Measurements from ENCODE around the gene LRMDA. TPM values are rescaled to one million over a fixed set of nuclear protein-coding genes. Genes with fewer than 3 reads are reported as not detected.
"Not testable (repeated sequence)": the region's sequence is repeated elsewhere in the genome, so short reads cannot be mapped to it uniquely, and the experiment has no call there.

Gene LRMDA
- total RNA-seq, 1 experiment from 2014 or later = not detected

GRCh38 chr10:76463111-76463510 lies 1031.7 kb downstream of the LRMDA start:
- no peak for DNase-seq (ENCODE audit: low spot score)

- no peak for DNase-seq (ENCODE audit: low spot score)
These were observed 1035.5 kb downstream of the LRMDA start for GRCh38 chr10:76466836-76467503.

DNA sequence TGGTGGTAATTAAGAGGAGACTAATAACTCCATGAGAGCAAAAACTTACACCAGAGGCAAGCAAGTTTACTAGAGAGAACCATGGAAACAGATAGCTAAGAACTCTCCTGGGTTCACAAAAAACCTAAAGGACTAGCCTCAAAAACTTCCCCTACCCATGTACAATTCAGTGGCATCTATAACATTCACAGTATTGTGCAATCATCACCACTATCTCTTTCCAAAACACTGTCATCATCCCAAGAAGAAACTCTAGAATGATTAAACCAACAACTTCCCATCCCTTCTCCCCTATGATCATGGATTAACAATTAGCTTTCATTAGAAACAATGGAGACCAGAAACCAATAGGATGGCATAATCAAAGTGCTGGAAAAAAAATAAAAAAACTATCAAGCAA lies 1038.3 kb downstream of the LRMDA start:
- DNase-seq (ENCODE audit: low spot score) = no peak

GRCh38 chr10:76479103-76479790 lies 1047.8 kb downstream of the LRMDA start:
- no peak for DNase-seq (ENCODE audit: low spot score)

DNA sequence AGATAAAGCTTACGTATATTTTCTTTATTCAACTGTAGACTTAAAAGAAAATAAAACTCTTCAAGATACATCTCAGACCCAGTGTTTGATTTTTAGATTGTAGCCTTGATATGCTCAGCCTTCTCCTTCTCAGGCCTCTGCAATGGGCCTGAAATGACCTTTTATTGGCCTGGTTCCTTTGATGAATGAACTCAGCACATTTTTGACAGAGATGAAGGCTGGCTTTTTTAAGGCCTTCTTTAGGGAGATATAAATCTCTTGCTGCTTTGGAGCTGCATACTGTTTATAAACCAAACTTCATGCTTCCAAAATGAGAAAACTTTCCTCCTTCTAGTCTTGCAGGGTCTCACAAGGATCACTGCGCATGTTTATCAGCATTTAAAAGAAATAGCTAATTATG lies 1049.8 kb downstream of the LRMDA start:
- DNase-seq (ENCODE audit: low spot score) = no peak

- no peak for DNase-seq (ENCODE audit: low spot score)
These were observed 1056.2 kb downstream of the LRMDA start for GRCh38 chr10:76487582-76487981.

DNA sequence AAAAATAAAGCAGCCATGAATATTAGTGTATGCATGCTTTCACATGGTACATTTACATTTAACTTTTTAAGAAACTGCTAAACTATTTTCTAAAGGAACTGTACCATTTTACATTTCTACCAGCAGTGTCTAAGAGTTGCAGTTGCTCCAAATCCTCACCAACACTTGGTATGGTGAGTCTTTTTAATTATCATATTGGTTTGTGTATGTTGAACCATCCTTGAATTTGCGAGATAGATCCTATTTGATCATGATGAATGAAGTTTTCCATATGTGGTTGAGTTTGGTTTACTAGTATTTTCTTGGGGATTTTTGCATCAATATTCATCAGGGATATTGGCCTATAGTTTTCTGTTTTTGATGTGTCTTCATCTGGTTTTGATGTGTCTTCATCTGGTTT lies 1057.2 kb downstream of the LRMDA start:
- no peak for DNase-seq (ENCODE audit: low spot score)

DNA sequence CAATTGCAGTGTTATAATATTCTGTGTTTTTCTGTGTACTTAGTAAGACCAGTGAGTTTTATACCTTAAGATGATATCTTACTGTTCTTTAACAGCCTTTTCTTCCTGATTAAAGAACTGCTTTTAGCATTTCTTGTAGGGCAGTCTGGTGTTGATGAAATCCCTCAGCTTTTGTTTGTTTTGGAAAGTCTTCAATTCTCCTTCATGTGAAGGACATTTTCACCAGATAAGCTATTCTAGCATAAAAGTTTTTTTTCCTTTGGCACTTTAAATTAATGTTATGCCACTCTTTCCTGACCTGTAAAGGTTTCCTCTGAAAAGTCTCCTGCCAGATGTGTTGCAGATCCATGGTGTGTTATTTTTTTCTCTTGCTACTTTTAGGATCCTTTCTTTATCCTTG lies 1059.8 kb downstream of the LRMDA start:
- no peak for DNase-seq (ENCODE audit: low spot score)

DNA sequence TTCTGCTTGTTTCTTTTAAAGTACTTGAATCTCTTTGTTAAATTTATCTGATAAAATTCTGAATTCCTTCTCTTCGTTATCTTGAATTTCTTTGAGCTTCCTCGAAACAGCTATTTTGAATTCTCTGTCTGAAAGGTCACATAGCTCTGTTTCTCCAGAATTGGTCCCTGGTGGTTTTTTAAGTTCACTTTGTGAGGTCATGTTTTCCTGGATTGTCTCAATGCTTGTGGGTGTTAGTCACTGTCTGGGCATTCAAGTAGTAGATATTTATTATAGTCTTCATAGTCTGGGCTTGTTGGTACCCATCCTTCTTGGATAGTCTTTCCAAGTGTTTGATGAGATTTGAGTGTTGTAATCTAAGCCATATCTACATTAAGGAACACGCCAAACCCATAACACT lies 1060.6 kb downstream of the LRMDA start:
- DNase-seq (ENCODE audit: low spot score) = no peak

- DNase-seq (ENCODE audit: low spot score) = no peak
These were observed 1061.5 kb downstream of the LRMDA start for GRCh38 chr10:76492678-76493472.

- no peak for DNase-seq (ENCODE audit: low spot score)
These were observed 1066.2 kb downstream of the LRMDA start for GRCh38 chr10:76497666-76498065.

GRCh38 chr10:76504823-76505222 lies 1073.4 kb downstream of the LRMDA start:
- no peak for DNase-seq (ENCODE audit: low spot score)

DNA sequence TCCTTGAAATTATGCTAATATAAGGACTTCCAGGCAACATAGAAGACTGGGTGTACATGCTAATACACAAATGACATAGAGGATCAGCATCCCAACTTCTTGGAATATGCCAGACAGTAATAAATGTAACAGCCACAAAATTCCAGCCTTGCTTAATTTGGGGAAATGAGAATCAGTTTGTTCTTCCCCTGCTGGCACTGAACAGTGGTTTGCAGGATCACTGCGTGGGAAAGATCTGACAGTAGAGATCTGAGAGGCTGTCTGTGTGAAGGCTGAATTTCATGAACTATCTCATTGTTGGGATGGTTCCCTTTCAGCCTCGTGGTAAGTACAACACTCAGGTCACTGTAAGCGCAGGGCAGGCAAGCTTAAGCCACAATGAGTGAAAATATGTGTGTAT lies 1078.0 kb downstream of the LRMDA start:
- DNase-seq (ENCODE audit: low spot score) = no peak

- no peak for DNase-seq (ENCODE audit: low spot score)
These were observed 1082.9 kb downstream of the LRMDA start for GRCh38 chr10:76514321-76514720.

GRCh38 chr10:76514869-76515268 lies 1083.4 kb downstream of the LRMDA start:
- DNase-seq (ENCODE audit: low spot score) = no peak

DNA sequence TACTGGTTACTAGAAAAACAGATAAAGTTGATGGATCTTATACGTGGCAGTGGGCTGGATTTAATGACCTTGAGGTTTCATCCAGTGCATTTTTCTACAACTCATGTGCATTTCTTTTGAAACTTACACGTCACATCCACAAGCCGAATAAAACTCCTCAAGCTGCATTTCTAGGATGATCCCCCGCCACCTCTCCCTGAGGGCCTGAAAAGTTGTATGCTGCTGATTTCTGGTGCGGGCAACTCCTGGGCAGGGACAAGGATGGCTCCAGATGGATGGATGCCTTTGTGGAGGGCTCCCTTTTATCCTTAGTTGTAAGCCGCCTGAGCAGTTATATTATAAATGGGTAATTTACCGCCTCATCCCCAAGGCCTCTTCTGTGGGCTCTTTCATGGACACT lies 1091.1 kb downstream of the LRMDA start:
- DNase-seq (ENCODE audit: low spot score) = no peak

DNA sequence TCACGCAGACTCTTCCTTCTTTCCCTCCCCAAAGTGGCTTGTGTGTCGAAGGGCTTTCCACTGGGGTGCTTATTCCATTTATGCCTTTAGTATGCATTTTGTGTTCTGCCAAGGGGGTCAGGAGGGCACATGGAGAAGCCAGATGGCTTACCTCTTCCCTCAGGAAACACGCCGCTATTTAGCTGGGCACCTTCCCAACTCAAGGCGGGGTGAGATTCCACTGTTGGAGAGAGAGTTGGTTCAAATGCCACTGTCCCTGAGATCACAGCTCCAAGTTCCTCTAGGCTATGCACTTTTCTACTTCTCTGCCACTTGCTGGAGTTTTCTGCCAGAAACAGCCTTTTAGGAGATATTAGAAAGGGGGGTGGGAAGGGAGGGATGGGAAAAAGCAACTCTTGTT lies 1091.8 kb downstream of the LRMDA start:
- DNase-seq (ENCODE audit: low spot score) = no peak

DNA sequence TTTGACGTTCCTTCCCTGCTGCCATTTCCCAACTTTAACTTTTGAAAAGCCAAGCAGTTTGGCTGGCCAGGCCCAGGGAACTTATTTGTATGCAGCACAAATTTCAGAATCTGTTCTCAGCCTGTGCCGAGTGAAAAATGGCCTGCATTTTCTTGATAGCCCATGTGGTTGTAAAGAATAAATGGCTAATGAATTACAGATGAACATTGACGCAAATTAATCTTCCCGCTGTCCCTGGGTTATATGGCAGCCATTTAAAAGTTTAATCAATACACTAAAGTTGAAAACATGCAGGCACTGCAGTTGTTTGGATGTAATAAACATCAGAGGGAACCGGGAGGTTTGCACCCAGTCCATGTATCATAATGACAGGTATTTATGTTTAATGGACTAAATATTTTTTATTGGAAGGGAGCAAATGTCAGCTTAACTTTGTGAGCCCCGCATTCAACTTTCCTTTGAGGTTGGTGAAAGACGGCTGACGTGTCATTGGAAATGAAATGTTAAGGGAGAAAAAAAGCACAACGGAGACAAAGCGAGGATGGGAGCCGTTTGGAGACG lies 1092.4 kb downstream of the LRMDA start:
- no peak for DNase-seq (ENCODE audit: low spot score)

GRCh38 chr10:76526833-76527232 lies 1095.4 kb downstream of the LRMDA start:
- not testable (repeated sequence) for DNase-seq (ENCODE audit: low spot score)

DNA sequence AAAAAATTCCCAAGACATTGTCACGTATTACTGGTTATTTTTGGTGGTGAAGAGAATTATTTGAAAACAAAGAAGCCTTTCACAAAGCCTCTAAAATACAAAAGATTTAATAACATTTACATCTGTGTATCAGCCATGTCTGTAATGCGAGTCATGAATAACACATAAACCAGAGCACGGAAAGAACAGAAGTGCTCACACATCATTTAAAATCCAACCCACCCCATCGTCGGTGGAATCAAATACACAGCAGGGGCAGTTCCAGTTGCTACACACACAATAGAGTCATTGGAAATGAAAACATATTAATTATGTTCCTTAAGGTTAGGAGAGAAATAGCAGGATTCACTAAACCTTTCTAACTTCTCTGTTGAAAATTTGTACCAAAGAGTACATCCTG lies 1108.9 kb downstream of the LRMDA start:
- DNase-seq (ENCODE audit: low spot score) = no peak

DNA sequence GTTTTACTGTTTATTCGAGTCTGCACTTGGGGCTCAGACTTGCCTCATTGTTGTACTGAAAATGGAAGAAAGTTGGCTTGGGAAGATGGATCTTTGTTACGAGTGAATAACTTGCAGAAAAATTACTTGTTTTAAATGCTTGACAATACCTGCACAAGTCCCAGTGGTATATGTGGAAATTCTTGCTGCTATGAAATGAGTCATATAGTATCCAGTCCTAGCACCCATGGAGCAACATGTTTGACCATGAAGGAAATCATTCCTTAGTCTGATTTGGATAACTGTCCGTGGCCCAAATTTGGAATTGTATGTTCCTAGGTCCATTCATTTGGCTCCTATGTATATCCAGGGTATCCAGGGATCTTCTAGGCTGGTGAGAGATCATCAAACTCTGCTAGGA lies 1109.4 kb downstream of the LRMDA start:
- DNase-seq (ENCODE audit: low spot score) = no peak

DNA sequence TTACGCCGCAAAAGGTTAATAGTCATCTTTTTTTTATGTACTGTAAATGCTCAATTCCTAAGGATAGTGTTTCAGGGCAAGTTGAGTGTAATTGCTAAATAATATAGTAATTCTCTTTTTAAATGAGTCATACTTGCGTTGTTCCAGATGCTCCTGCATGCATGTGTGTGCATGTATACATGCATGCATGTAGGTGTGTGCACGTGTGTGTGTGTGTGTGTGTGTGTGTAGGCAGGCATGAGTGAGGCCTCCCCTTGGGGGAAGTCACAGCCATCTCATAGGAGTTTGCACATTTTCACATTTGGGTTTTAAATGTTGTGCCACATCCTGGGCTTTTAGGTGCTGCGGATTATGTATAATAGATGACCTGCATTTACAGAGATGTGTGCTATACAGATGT lies 1110.4 kb downstream of the LRMDA start:
- DNase-seq (ENCODE audit: low spot score) = no peak

Measured in HT-29 (cell line).